HG02610 (cell line): ENCODE results near the gene SPAG16.
"Not testable (repeated sequence)": the region's sequence is repeated elsewhere in the genome, so short reads cannot be mapped to it uniquely, and the experiment has no call there.

ENCODE experiments used
- ATAC-seq: cut with Tn5 transposase; IDR thresholded peaks from one replicate; pipeline ENCODE4 v1.9.1; 2021; ENCODE audit warnings: mild to moderate bottlenecking, moderate library complexity; ENCODE audit not compliant: unreplicated experiment

SPAG16 gene

DNA sequence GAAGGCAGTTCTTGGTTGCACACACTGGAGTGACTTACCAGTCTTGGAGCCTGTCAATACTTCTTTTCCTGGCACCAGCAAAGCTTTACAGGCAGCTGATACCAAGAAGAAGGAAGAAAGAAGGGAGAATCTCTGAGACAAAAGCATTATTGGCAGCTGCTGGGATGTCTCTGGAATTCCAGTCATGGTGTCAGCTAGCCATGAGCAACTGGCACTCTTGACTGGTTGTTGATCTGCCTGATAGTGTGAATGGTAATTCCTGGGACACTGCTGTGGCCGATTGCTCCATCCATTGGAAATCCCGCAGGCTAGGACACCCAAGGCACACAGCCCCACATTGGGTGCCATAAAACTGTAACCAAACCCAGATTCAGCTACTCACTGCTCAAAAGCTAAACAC, 17.8 kb upstream of the SPAG16 start:
- no peak for ATAC-seq

DNA sequence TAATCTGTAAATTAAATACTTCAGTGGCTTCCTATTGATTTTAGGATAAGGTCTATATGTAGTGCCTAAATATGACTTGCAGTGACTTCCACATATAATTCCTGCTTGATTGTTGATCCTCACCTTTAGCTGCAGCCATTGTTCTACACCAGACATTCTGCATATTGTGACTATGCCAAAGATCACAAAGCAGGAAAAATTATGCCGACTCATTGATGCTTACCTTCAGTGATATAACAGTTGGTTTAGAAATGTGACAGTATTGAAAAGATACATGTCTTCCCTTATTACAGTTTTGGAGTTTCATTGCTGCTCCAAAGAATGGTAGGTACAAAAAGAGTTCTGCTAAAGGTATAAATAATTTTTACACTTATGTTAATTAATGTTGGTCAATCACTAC, 12.3 kb upstream of the SPAG16 start:
- no peak for ATAC-seq

DNA sequence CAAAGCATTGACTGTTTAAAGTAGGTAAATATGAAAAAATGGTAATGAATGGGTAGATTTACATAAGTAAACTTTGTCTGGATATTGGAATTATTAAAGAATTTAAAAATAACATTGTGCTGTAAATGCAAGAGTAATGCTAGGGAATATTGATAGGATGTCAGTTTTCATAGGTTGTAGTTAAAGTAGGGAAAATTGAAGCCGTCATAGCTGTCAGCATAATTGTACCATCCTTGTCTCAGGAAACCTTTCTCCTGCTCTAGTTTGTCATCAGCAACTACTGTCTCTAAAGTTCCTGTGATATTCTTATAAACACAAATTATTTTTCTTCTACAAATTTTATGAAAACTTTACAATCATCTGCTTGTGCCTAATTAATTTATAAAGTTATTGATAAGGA, 10.1 kb upstream of the SPAG16 start:
- ATAC-seq, result no peak

DNA sequence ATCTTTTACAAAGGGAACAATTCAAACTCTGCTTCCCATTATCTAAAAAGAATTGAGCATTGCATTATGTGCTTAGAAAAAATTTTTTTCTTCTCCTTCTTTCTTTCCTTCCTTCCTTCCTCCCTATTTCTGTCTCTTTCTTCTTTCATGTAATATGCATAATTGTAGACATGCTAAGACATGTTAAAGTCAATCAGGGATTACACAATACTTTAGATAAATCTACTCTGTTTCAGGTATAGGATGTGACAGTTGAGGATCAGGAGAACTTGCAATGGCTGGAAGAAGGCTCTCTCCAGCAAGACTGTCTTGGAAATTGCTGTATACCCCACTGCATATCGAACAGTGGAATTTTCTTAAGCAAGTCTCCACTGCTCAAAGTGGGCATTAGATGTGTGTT, 9.0 kb upstream of the SPAG16 start:
- no peak for ATAC-seq

DNA sequence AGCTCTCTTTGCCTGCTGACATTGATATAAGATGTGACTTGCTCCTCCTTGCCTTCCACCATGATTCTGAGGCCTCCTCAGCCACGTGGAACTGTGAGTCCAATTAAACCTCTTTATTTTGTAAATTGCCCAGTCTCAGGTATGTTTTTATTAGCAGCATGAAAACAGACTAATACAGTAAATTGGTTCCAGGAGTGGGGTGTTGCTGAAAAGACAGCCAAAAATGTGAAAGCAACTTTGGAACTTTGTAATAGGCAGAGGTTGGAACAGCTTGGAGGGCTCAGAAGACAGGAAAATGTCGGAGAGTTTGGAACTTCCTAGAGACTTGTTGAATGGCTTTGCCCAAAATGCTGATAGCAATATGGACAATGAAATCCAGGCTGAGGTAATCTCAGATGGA, 7.1 kb upstream of the SPAG16 start:
- not testable (repeated sequence) for ATAC-seq

DNA sequence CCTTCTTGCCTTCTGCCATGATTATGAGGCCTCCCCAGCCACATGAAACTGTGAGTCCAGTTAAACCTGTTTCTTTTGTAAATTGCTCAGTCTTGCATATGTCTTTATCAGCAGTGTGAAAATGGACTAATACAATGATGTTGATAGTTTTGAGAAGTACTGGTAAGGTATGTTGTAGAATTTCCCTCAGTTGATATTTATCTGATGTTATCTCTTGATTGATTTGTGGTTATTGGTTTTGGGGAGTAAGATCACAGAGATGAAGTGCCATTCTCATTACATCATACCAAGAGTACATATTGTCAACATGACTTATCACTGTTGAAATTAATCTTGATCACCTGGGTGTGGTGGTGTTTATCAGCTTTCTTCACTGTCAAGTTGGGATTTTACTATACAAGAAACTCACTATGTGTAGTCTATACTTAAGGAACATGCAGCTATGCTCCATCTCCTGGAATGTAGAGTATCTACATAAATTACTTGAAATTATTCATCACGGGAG, 5.1 kb upstream of the SPAG16 start:
- ATAC-seq, result no peak

DNA sequence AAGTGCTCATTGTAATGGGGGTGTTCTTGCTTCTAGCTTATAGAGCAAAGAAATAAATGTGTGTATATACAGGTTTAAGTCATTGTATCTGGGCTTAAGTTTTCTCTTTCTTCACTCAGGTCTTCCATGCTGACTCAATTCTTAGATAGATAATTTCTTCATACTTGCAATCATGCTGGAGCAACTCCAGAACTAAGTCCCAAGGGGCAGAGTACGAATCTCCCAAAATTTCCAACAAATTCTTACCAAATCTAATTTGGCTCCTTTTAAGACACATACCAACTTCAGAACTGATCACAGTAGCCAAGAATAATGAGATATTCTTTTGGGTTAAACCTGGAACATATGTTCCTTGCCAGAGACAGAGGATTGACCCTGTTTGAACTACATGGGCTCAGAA, 4.3 kb upstream of the SPAG16 start:
- ATAC-seq, result no peak

DNA sequence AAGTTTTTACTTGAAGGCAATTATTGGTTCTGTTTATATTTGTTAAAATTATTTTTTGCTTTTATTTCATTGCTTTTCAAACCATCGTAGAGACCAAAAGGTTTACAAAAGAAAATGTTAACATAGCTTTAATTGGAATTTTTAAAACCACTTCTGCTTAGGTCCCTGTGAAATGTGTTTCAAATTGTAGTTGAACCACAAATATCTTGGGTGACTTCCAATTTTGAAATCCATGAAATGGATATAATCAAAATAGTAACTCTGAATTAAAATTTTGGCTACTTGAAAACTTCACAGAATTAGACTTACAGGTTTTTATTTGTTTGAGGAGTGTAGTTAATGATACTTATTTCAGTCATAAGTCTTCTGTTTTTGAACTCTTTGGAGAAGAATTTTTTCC, 3.1 kb upstream of the SPAG16 start:
- no peak for ATAC-seq

DNA sequence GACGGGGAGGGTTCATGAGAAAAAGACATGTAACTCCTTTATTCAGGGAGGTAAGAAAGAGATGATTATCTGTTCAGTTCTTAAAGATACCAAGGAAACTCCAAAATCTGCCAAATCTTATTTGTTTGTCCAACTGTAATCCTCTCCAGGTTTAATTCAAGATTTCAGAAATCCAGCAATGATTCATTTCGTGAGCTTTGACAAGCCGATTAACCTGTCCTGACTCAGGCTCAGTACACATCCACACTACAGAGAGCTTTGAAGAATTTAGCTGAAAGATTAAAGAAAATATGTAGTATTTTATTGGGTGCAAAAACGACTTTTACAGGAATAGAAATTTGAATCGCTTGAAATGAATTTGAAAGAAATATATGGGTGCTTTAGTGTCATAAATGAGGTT, 1.1 kb downstream of the SPAG16 start:
- ATAC-seq, result no peak

DNA sequence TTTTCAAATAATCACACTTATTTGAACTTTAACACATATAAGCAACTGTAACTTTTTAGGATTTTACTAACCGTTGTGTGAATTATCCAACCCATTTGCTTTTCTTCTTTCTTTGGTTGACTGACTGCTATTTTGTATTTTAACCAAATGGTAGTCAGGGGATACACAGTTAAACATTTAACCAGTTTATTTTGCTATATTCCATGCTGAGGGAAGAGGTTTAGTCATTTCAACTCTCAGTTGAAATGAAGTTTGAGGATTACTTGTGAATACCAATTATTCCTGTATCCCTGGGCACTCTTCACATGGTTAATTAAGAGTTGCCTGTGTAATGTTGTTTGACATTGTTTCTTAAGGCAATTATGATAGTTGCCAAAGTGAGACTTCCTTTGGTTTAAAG, 1.9 kb downstream of the SPAG16 start:
- ATAC-seq, result no peak

DNA sequence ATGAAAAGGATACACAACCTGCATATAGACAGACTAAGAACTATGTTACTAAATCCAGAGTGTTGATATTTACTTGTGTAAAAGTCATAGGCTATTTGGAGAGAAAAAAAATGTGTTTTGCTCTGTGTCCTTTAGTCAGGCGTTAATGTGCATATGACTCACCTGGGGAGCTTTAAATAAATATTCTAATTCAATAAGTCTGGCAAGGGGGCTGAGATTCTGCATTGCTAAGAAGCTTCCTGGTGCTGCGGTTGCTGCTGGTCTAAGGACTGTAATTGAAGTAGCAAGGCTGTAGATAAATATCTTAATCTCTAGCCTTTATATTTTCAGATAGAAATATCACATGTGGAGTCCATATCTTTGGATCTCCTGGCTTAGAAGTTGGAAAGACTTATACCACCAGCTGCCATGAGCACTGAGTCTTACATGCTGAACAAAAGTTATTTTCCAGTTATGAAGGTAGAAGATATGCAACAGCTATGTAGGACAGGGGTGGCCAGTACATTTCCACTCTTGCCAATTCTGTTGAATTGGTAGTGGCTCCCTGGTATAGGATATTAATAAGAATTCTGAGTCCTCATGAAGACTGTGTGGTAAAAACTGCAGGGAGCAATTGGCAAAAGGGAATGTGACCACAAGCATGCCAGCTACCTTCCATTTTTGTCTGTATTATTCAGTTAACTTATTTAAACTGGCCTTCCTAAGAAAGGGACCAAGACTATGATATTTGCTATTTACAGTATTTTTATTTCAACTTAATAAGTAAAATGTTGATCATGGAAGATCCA, 4.8 kb downstream of the SPAG16 start:
- ATAC-seq, result no peak

DNA sequence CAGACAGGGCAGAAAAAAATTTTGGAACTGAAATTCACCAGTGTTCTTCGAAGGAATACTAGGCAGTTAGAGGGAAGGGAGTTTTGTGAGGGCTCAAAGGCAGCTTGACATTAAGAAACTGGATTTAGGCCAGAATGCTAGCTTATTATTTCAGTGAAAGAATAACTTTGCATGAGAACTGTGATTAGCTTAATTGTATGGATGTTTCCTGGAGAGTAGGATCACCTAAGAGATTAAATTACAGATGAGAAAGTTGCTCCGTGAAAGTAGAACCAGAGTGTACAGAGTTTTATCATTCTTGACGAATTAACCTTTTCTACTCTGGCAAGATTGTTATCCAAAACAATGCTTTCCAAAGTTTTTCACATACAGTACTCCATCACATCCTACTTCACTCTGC, 6.2 kb downstream of the SPAG16 start:
- no peak for ATAC-seq

DNA sequence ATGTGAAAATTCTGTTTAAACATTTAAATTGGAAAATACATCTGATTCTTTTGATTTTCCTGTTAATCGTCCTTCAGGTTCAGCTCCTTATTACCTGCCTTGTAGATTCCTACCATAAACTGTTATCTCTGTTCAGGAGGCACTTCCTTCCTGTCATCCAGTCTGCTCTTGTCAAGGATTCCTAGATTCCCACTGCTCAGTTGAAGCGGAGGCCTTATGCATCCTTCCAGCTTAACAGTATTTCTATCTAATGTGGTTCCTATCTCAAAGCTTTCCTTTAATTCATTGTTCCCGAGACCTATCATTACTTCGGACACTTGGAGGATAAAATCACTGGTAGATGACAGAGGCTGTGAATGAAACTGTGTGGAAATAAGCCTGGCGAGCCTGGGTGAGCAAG, 12.0 kb downstream of the SPAG16 start:
- ATAC-seq, result no peak

DNA sequence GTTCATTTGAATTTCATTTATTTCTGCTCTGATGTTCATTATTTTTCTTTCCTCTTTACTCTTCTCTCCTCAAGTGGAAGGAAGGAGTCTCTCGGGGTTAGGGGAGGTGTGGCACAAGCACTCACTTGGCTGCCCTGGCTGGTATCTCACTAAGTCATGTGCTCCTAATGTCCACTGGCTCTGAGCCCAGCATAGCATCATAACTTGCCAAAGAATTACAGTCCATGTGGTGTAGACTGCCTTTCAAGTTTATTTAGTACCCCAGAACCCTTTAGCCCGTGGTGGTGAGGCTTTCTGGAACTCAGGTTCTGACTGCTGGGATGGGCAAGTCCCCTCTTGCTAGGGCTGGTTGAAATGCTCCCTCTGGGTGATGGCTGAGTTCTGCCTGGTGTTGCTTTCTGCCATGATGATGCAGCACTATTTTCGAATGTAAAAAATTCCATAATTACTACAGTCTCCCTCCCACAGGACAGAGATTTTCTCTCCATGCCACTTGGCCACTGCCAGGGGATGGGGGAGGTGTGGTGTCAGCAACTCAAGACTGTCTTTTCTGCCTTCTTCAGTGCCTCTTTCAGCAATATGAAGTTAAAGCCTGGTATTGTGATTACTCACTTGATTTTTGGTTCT, 22.2 kb downstream of the SPAG16 start:
- ATAC-seq, result no peak

DNA sequence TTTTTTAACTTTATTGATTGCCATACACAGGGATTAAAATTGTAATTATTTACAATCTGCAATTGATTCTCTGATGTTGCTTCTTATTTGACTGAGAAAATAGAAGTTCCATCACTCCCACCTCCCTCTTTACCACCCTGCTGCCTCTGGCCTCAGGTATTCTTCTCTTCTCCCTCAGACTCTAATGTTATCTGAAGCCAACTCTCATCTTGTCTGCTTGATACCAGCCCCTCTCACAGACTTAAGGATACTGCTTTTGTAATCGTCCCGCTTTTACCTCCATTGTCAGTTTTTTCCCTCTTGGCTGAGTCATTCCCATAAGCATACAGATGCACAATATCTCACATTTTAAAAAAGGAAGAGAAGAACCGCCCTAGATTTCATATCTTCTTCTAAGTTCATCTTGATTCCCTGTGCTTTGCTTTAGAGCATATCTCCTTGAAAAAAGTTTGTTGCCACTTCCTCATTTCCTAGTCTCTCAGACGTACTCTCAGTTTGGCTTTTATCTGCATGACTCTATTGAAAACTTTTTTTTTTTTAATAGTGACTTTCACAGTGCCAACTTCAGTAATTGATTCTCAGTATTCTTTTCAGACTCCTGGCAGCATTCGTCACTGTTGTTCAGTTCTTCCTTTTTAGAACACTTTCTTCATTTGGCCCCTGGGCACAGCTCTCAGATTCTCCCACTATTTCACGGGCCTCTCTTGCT, 31.1 kb downstream of the SPAG16 start:
- ATAC-seq, result no peak

DNA sequence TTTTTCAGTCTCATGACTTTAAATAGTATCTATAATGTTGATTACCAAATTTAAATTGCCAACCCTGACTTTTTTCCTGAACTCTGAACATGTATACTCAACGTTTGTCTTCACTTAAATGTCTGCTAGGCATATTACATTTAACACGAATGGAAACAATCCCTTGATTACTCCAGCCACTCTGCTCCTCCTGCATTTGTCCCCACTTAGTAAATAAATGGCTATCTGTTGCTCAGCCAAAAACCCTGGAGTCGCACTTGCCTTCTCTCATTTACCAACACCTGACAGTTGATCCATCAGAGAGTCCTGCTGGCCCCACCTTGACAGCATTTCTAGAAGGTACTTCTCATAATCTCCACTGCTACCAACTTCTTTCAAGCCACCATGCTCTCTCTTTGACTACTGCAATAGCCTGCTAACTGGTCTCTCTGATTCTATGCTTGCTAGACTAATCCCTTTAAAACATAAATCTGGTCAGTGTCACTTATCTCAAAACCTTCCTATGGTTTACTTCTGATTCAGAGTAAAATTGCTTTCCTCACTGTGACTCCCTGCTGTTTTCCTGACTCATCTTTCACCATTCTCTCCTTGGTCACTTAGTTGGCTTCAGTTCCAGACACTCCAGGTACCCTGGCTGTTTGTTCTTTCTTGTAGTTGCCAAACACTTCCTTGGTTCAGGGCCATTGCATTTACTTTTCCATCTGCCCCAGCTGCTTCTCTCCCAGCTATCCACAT, 31.9 kb downstream of the SPAG16 start:
- ATAC-seq, result no peak

DNA sequence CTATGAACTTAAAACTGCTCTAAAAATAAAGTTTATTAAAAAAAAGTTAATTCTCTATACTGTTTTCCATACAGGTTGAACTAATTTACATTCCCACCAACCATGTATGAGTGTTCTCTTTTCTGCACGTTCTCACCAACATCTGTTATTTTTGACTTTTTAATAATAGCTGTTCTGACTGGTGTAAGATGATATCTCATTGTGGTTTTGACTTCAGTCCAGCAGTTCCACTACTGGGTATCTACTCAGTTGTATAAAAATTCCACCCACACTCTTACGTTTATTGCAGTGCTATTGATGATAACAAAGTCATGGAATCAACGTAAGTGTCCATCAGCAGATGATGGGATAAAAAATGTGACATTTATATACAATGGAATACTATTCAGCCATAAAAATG, 33.7 kb downstream of the SPAG16 start:
- ATAC-seq, result no peak

DNA sequence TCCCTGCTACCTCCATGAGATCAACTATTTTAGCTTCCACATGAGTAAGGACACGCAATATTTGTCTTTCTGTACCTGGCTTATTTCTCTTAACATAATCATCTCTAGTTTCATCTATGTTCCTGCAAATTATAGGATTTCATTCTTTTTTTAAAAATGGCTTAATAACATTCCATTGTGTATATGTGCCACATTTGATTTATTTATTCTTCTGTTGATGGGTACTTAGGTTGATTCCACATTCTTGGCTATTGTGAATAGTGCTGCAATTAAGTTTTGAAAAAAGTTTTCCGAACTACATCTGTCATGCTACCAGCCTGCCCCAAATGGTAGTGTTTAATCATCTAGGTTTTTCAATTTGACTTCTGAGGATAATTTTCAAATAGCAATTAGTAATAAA, 36.3 kb downstream of the SPAG16 start:
- ATAC-seq, result no peak

DNA sequence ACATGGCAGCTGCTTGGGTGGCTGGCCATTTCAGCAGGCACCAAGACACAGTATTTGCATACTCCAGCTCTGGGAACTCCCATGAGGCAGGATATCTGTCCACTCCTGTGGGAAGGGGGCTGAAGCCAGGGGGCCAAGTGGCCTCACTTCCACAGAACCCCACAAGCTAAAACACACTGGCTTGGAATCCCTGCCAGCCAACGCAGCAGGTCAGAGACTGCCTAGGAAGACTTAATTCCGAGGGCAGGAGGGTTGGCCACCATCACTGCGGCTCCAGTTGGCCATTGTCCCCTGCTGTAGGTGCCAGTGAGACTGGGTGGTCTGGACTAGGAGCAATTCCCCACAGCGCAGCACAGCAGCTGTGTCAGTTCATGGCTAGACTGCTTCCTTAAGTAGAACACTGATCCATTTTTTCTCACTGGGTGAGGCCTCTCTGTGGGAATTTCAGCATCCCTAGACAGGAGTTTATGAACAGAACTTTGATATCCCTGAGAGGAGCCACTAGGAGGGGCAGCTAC, 52.0 kb downstream of the SPAG16 start:
- ATAC-seq, result no peak

DNA sequence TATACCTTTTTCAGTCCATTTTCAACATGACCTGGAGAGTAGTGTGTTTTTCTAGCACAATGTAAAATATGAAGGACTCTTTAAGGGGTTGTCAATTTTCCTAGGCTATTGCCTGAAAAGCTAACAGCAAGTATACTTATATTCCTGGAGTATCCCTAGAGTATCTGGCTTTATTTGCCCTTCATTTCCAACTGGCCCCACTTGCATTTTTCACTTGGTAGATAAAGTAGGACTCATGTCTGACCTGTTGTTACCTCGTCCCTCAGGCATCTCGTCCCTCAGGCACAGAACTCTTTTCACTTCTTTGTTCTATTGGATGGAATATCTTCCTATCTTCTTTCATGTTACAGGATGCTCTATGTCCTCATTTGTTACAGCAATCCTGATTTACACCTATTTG, 69.2 kb downstream of the SPAG16 start:
- ATAC-seq, result no peak

DNA sequence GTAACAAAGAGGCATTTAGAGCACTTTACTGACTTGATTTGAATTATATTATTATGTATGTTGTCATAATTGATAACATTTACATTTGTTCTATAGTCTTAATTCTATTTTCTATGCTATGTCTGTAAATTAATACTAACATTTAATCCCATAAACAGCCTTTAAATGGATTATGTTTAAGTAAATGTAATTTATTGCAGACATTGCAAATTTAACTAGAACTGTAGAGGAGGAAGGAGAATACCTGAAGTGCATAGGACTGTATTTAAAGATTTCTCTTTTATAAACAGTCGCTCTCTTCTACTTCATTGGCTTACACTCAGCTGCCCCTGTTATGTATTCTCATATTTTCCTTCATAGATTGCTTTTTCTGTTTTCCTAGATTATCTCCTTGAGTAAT, 92.4 kb downstream of the SPAG16 start:
- ATAC-seq, result no peak
